ENCODE data around the gene FAM181A. TPM values are rescaled to one million over a fixed set of nuclear protein-coding genes. Genes with fewer than 3 reads are reported as not detected.

Gene FAM181A
- total RNA-seq, 2 experiments from 2014 or later = not detected

DNA sequence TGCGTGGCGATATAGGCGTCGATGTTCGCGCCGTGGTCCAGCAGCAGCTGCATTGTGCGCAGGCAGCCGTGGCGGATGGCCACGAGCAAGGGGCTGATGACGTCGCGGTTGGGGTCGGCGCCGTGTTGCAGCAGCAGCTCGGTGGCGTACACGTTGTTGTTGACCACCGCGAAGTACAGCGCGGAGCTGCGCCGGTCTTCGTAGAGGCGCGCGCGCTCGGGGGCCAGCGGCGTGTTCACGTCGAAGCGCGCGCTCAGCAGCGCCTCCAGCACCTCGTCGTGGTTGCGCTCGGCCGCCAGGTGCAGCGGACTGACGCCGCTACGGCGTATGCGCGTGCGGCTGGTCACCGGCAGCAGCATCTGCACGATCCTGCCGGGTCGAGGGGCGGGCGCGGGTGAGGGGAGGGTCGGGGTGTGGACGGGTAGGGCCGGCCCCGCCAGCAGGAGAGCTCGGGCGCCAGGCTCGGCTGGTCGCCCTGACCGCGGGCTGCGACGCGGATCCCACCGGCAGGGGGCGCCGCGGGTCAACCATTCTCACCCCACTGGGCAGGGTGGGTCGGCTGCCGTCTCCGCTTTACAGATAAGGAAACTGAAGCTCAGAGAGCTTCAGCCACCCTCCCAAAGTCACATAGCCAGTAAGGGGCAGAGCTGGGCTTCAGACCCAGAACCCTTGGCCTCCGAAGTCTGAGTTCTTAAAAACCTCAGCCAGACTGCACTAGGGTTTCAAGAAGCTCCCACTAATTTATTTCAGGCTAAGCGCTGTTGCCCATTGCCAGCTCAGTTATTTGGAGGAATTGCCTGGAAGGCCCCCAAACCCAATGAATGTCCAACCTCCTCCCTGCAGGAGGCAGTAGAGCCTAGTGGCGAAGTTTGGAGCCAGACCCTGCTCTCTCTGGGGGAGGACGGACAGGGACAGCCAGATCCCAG lies 12.4 kb downstream of the FAM181A start:
- Mint-ChIP-seq H3K27me3 (no peaks in the 10 kb centered on the region), H3K4me1 (peaks cover 32% of the 10 kb centered on the region), H3K27ac (peak overlapping the region; percentile 74), H3K9me3 (ENCODE audit: low read depth) (no peaks in the 10 kb centered on the region), H3K36me3 (peaks cover 62% of the 10 kb centered on the region), H3K4me3 (peak overlapping the region; percentile 46)
- CTCF ChIA-PET = interaction anchor here (0.6 to 13.0 kb wide), 51 partner anchors 8 to 274 kb away, joined by 3 to 307 read pairs (median 5); partner anchors contain the start of genes ASB2, CCDC197, DDX24 and IFI27L1
- DNase-seq (peak; percentile 92), ATAC-seq (peak; percentile 97)

DNA sequence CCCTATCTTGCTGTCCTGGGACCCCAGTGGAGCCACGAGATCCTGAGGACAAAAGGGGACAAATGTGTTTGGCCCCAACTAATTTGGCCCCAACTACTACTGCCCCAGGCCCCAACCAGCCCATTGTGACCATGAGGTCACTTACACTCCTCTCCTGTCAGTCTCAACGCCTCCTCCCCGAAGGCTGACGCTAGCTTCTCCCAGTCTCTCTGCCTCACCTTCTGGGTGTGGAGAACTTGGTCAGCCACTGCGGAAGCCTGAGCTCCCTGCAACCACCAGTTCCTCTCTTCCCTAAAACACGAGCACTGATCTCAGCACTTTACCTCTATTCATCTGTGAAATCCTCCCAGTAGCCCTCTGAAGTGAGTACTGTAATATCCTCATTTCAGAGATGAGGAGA lies 13.3 kb downstream of the FAM181A start:
- ATAC-seq (no peak), DNase-seq (no peak)
- H3K4me3 Mint-ChIP-seq = no peak overlapping the region
- H3K27ac Mint-ChIP-seq = peak overlapping the region; percentile 66
- no peaks in the 10 kb centered on the region for H3K9me3 Mint-ChIP-seq (ENCODE audit: low read depth)
- peaks cover 62% of the 10 kb centered on the region for H3K36me3 Mint-ChIP-seq
- no peaks in the 10 kb centered on the region for H3K27me3 Mint-ChIP-seq
- CTCF ChIA-PET = interaction anchor here (0.7 to 13.0 kb wide), 32 partner anchors 12 to 235 kb away, joined by 3 to 307 read pairs (median 11); partner anchors contain the start of genes ASB2, CCDC197, DDX24 and IFI27L1
- peaks cover 32% of the 10 kb centered on the region for H3K4me1 Mint-ChIP-seq

DNA sequence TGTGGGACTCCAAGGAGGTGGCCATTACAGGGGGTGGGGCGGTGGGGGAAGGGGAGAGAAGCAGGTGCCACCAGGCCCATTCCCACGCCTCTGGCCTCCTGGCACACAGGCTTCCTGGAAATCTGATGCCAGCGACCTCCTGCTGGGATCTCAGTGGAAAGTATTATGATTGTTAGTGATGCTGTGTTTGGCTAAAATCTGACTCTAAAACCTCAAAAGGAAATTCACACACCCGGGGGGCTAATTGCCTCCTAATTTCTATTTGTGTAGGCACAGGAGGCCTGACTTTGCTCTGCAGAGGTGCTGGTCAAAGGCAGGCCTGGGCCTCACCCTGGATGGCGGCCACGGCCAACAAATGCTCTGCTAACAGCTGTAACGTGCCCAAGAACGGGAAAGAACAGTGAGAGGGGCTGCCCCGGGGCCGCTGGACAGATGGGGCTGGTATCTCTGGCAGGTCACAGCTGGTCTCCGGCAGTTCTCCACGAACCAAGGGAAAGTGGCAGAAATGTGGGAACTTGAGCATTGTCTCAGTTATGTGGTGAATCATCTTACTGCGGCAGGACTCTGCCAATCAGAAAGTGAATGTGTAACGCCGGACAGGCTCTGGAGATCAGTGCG lies 14.3 kb downstream of the FAM181A start:
- Mint-ChIP-seq H3K27me3 (no peaks in the 10 kb centered on the region), H3K4me3 (no peak overlapping the region), H3K27ac (peak overlapping the region; percentile 0), H3K9me3 (ENCODE audit: low read depth) (no peaks in the 10 kb centered on the region), H3K36me3 (peaks cover 62% of the 10 kb centered on the region), H3K4me1 (peaks cover 36% of the 10 kb centered on the region)
- CTCF ChIA-PET = interaction anchor here (0.7 to 13.0 kb wide), 11 partner anchors 15 to 229 kb away, joined by 3 to 307 read pairs (median 22); partner anchors contain the start of genes ASB2, CCDC197, DDX24 and IFI27L1
- no peak for DNase-seq
- ATAC-seq = no peak

DNA sequence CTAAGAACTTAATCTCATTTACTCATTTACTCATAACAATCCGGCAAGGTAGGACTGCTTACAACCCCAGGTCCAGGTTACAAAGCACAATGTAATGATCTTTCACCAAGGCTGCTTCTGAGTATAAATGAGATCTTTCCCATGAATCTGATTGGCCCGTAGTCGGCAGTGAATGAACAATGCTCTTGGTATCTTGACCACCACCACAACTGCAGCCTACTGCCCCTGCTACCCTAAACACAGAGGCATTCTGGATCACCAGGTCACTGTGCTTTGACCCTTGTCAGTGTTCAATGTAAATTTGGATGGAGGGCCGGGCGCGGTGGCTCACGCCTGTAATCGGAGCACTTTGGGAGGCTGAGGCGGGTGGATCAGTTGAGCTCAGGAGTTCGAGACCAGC lies 15.9 kb downstream of the FAM181A start:
- Mint-ChIP-seq H3K9me3 (ENCODE audit: low read depth) (no peaks in the 10 kb centered on the region), H3K4me1 (peaks cover 40% of the 10 kb centered on the region), H3K36me3 (peaks cover 63% of the 10 kb centered on the region), H3K27me3 (no peaks in the 10 kb centered on the region), H3K4me3 (no peak overlapping the region), H3K27ac (no peak overlapping the region)
- ATAC-seq (no peak), DNase-seq (no peak)
- CTCF ChIA-PET = interaction anchor here (0.9 to 13.0 kb wide), 8 partner anchors 13 to 287 kb away, joined by 3 to 307 read pairs (median 8); partner anchors contain the start of genes ASB2 and CCDC197

DNA sequence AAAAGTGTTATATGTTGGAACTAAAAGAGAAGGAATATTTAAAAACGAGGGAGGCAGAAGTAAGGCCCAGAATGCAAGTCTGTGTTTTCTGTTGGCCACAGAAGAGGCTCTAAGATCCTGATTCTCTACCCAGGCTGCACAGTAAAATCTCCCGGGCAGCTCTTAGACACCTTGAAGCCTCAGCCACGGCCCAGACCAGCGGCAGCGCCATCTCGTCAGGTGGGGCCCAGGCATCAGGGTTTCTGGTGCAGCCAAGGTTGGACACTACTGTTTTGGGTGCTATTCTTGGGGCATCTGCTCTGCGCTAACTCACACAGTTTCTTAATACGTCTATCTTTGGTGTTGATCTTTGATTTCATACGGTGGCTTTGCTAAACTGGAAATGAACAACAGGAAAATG lies 16.8 kb downstream of the FAM181A start:
- Mint-ChIP-seq H3K4me3 (no peak overlapping the region), H3K27ac (no peak overlapping the region), H3K4me1 (peaks cover 42% of the 10 kb centered on the region), H3K36me3 (peaks cover 59% of the 10 kb centered on the region), H3K27me3 (no peaks in the 10 kb centered on the region), H3K9me3 (ENCODE audit: low read depth) (no peaks in the 10 kb centered on the region)
- CTCF ChIA-PET = interaction anchor here (1.5 to 13.0 kb wide), 5 partner anchors 13 to 76 kb away, joined by 6 to 307 read pairs (median 261); partner anchors contain the start of genes ASB2 and CCDC197
- ATAC-seq (no peak), DNase-seq (no peak)

DNA sequence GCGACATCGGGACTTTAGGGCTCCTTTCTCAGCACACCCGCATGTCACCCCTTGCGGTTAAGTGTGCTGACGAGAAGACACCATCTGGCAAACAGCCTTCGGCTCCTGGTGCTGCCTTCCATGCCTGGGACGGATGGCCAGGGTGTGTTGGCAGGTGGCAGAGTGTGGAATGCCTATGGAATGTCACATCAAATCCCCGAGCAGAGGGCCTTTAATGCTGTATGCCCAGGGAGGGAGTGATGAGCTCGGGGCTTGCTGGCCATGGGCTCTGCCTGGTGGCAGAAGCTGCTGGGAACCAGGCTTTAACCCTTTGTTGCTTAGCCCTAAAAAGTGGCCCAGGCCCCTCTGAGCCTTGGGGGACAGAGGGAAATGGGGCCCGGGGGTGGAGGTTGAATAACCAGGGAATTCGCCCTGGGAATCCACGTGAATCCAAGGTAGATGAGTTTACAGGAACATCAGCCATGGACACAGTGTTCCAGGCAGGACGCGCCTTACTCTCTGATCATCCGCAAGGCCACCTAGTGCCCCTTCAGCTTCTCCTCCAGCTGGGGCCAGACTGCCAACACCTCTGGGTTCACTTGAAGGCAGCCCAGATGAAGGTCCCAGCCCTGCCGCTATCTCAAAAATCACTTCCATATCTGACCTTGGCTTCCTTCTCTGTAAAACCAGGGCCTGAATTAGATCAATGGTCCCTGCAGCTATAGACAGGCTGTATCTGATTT lies 17.4 kb downstream of the FAM181A start:
- H3K4me1 Mint-ChIP-seq = peaks cover 38% of the 10 kb centered on the region
- no peak for ATAC-seq
- H3K9me3 Mint-ChIP-seq (ENCODE audit: low read depth) = no peaks in the 10 kb centered on the region
- no peak overlapping the region for H3K4me3 Mint-ChIP-seq
- no peak overlapping the region for H3K27ac Mint-ChIP-seq
- H3K27me3 Mint-ChIP-seq = no peaks in the 10 kb centered on the region
- no peak for DNase-seq
- H3K36me3 Mint-ChIP-seq = peaks cover 58% of the 10 kb centered on the region
- CTCF ChIA-PET = interaction anchor here (2.1 to 13.0 kb wide), 3 partner anchors 29 to 56 kb away, joined by 9 to 307 read pairs (median 297); partner anchors contain the start of genes ASB2 and CCDC197

DNA sequence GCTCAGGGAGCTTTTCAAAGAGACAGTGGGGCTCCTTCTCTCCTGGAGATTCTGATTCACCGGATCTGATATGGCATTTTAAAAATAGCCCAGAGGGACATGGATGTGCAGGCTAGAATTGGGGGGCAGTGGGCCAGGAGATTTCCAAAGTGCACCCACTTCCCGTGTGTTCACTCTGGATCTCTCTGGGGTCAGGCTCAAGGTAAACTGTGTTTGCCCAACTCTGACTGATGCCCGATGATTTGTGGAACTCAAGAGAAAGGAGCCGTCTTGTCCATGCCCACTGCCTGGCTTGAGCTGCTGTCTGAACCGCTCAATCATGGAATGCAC lies 17.9 kb downstream of the FAM181A start:
- no peaks in the 10 kb centered on the region for H3K27me3 Mint-ChIP-seq
- CTCF ChIA-PET = interaction anchor here (0.5 to 13.0 kb wide), 3 partner anchors 28 to 840 kb away, joined by 3 to 307 read pairs (median 297); partner anchors contain the start of genes ASB2 and CCDC197
- peaks cover 40% of the 10 kb centered on the region for H3K4me1 Mint-ChIP-seq
- peaks cover 64% of the 10 kb centered on the region for H3K36me3 Mint-ChIP-seq
- DNase-seq (no peak), ATAC-seq (no peak)
- no peaks in the 10 kb centered on the region for H3K9me3 Mint-ChIP-seq (ENCODE audit: low read depth)
- H3K4me3 Mint-ChIP-seq = no peak overlapping the region
- H3K27ac Mint-ChIP-seq = no peak overlapping the region

DNA sequence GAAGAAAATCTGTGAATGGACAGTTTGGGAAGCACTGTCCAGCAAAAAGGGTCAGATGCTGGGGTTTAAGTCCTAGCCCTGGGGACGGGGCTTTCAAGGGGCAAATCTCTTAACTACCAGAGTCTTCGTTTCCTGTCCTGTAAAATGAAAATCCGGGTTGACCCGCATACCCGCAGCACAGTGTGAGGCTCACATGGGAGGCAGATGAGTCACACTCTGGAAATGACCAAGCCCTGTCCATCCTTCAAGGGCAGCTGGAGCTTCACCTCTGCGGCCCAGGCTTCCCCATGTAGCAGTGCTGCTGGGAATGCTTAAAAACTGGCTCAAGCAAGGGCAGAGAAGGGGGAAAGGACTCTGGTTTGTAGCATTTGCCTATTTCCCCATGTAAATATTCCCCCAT lies 19.0 kb downstream of the FAM181A start:
- Mint-ChIP-seq H3K4me3 (no peak overlapping the region), H3K9me3 (ENCODE audit: low read depth) (no peaks in the 10 kb centered on the region), H3K27ac (no peak overlapping the region), H3K27me3 (no peaks in the 10 kb centered on the region), H3K4me1 (peaks cover 40% of the 10 kb centered on the region), H3K36me3 (peaks cover 69% of the 10 kb centered on the region)
- ATAC-seq (no peak), DNase-seq (no peak)
- CTCF ChIA-PET = interaction anchor here (1.1 to 13.0 kb wide), 5 partner anchors 10 to 55 kb away, joined by 3 to 307 read pairs (median 4); partner anchors contain the start of genes ASB2 and CCDC197

DNA sequence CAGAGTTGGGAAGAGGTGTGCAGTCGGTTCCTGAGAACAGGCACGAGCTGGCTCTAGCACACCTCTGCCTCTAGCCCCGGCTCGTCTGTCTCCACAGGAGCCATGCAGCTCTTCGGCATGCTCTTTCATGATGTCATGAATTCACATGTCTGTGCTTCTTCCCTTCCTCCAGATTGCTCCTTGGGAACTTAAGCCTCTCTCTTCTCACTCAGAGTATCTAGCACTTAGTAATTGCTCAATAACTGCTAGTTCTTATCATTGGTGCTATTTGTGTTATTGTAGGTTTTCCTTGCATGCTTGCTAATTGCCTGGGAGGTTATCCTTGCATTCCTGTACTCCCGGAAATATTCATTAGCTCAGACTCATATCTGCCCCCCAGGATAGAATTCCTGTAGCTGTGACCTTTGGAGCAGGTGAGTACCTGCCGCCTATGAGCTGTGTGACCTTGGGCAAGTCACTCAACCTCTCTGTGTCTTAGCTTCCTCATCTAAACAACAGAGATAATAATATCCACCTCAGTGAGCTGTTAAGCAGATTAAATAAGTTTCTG lies 19.5 kb downstream of the FAM181A start:
- H3K4me3 Mint-ChIP-seq = no peak overlapping the region
- no peak for ATAC-seq

DNA sequence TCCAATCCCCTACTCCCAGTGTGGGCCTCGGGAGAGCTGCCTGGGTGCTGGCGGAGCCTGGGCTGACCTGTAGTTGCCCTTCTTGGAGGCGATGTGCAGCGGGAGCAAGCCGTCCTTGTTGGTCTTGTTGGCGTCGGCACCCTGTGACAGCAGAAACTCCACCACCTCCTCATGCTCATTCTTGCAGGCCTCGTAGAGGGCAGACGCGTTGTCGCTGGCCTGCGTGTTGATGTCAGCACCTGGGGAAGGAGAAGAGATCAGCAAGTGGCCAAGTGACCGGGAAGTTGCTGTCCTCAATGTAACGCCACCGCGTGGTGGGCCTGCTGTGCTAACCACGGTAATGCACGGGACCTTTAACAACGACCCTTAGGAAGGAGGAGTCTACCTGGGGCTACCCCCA lies 20.1 kb downstream of the FAM181A start:
- ATAC-seq = no peak
- DNase-seq = no peak
- H3K9me3 Mint-ChIP-seq (ENCODE audit: low read depth) = no peaks in the 10 kb centered on the region
- no peak overlapping the region for H3K27ac Mint-ChIP-seq
- H3K4me3 Mint-ChIP-seq = no peak overlapping the region
- peaks cover 72% of the 10 kb centered on the region for H3K36me3 Mint-ChIP-seq
- peaks cover 46% of the 10 kb centered on the region for H3K4me1 Mint-ChIP-seq
- no peaks in the 10 kb centered on the region for H3K27me3 Mint-ChIP-seq
- CTCF ChIA-PET = interaction anchor here (0.8 to 13.0 kb wide), 6 partner anchors 8 to 54 kb away, joined by 3 to 307 read pairs (median 4); partner anchors contain the start of genes ASB2 and CCDC197

More for the DNA sequence above, 19.5 kb downstream of the FAM181A start:
- peaks cover 41% of the 10 kb centered on the region for H3K4me1 Mint-ChIP-seq
- peak overlapping the region; percentile 47 for H3K27ac Mint-ChIP-seq
- CTCF ChIA-PET = interaction anchor here (0.8 to 13.0 kb wide), 6 partner anchors 8 to 54 kb away, joined by 3 to 307 read pairs (median 4); partner anchors contain the start of genes ASB2 and CCDC197
- H3K27me3 Mint-ChIP-seq = no peaks in the 10 kb centered on the region
- no peaks in the 10 kb centered on the region for H3K9me3 Mint-ChIP-seq (ENCODE audit: low read depth)
- H3K36me3 Mint-ChIP-seq = peaks cover 72% of the 10 kb centered on the region
- no peak for DNase-seq

DNA sequence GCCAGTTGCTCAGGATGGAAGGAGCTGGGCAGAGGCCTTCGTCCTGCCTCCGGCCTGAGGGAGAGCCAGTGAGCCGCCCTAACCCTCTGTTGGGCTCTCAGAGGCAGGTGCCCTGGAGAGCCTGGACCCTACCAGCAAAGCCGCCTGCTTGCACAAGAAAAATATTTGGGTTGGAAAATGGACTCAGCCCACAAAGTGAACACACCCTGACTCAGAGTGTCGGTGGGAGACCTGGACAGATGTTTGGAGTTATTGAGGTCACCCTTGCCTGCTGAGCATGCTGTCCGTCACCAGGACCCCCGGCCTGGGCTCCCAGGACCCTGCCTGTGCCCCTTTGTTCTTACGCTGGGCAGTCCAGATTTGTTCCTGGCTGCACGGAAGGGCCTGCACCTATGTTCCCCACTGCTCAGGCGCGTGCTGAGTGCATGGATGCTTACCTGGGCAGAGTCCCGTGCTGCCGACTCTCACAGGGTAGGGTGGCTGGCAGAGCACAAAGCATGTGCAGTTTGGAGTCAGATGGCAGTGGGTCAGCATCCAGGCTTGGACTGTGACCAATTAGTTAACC lies 22.4 kb downstream of the FAM181A start:
- Mint-ChIP-seq H3K4me3 (no peak overlapping the region), H3K36me3 (peaks cover 76% of the 10 kb centered on the region), H3K27ac (peak overlapping the region; percentile 54), H3K9me3 (ENCODE audit: low read depth) (no peaks in the 10 kb centered on the region), H3K27me3 (no peaks in the 10 kb centered on the region), H3K4me1 (peaks cover 67% of the 10 kb centered on the region)
- no peak for ATAC-seq
- DNase-seq = no peak
- CTCF ChIA-PET = interaction anchor here (1.3 to 17.4 kb wide), 4 partner anchors 10 to 52 kb away, joined by 3 to 309 read pairs (median 132); partner anchors contain the start of gene ASB2

Measured in activated CD8-positive, alpha-beta memory T cell treated with anti-CD3 and anti-CD28 coated beads, Interleukin-2, amount 10 ng/mL, durations not matched to agents 7 days and 5 days (primary cell).